GM12875 (cell line): ENCODE measurements around the gene KLF11.

Experiments
- H3K4me3 ChIP-seq: one replicate; pipeline ENCODE4 v1.5.1; 2011; ENCODE audit warnings: low read depth, low read length, control low read depth
- CTCF ChIP-seq: IDR thresholded peaks from 2 replicates; pipeline ENCODE4 v1.5.1; 2011; ENCODE audit warnings: low read depth, mild to moderate bottlenecking, control low read depth, inconsistent platforms, low read length, moderate library complexity, borderline replicate concordance; ENCODE audit not compliant: insufficient read depth

The KLF11 gene

DNA sequence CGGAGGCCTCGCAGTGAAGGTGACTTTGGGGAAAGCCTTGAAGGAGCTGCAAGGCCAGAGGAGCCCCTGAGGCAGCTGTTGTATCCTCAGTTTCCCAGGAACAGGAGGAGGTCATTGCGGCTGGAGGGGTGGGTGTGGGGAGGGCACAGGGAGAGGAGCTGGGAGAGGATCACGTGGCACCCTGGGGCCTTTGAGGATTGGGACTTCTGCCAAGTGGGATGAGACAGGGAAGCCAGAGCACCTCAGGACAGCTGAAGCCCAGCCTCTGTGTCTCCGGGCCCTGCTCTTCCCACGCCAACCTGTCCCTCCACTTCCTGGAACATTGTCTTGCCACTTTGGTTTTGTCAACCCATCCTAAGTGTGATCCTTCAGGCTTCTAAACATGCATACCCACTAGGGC is 59.8 kb downstream of the KLF11 start:
- no peak overlapping the region for H3K4me3 ChIP-seq
- TF ChIP-seq CTCF = no peak
